Liver (tissue), 9 donors: ENCODE measurements around the gene KRTAP5-4. TPM values are rescaled to one million over a fixed set of nuclear protein-coding genes. Genes with fewer than 3 reads are reported as not detected.

ENCODE experiments used
- DNase-seq: peaks from one replicate; pipeline ENCODE4 v3.0.0-alpha.2; 2017; ENCODE audit warnings: low spot score
- H3K27ac ChIP-seq, 2 donors: one replicate each; pipeline ENCODE4 v1.7.0; 2013; ENCODE audit warnings: inconsistent platforms in 2 of 2, low read length in 2 of 2, control low read depth in 1 of 2, low read depth in 1 of 2, mild to moderate bottlenecking in 1 of 2
- H3K27me3 ChIP-seq, 4 donors: one replicate each; pipeline versions ENCODE4 v1.6.1 to v1.7.0; 2013; ENCODE audit warnings: low read length in 3 of 4, inconsistent platforms in 1 of 4, mild to moderate bottlenecking in 1 of 4, moderate library complexity in 1 of 4; ENCODE audit not compliant: control insufficient read depth in 4 of 4, insufficient read depth in 4 of 4
- H3K36me3 ChIP-seq, 4 donors: one replicate each; pipeline versions ENCODE4 v1.6.1 to v1.7.0; 2013; ENCODE audit warnings: low read length in 3 of 4, mild to moderate bottlenecking in 3 of 4, low read depth in 1 of 4, moderate library complexity in 1 of 4; ENCODE audit not compliant: control insufficient read depth in 4 of 4, insufficient read depth in 3 of 4
- H3K4me1 ChIP-seq, 4 donors: one replicate each; pipeline versions ENCODE4 v1.6.1 to v1.7.0; 2013; ENCODE audit warnings: low read length in 3 of 4, mild to moderate bottlenecking in 3 of 4, moderate library complexity in 1 of 4; ENCODE audit not compliant: control insufficient read depth in 4 of 4, insufficient read depth in 4 of 4
- H3K4me3 ChIP-seq, 3 donors: one replicate each; pipeline versions ENCODE4 v1.6.1 to v1.7.0; 2013; ENCODE audit warnings: low read length in 3 of 3, control low read depth in 1 of 3, low read depth in 1 of 3, mild to moderate bottlenecking in 1 of 3
- H3K9ac ChIP-seq, 2 donors: one replicate each; pipeline ENCODE4 v1.7.0; 2013; ENCODE audit warnings: low read length in 2 of 2, mild to moderate bottlenecking in 2 of 2, moderate library complexity in 2 of 2, control low read depth in 1 of 2, low read depth in 1 of 2
- H3K9me3 ChIP-seq, 4 donors: one replicate each; pipeline versions ENCODE4 v1.6.1 to v1.7.0; 2013; ENCODE audit warnings: low read length in 3 of 4; ENCODE audit not compliant: control insufficient read depth in 4 of 4
- EGR1 ChIP-seq, 2 donors: IDR thresholded peaks; 2 replicates each; pipeline ENCODE4 v1.6.1; 2016 to 2018; ENCODE audit warnings: antibody characterized with exemption in 2 of 2, low read depth in 2 of 2
- FOXA1 ChIP-seq: IDR thresholded peaks from 2 replicates; pipeline ENCODE4 v1.6.1; 2016; ENCODE audit warnings: antibody characterized with exemption
- FOXA2 ChIP-seq: IDR thresholded peaks from 2 replicates; pipeline ENCODE4 v1.6.1; 2016; ENCODE audit warnings: antibody characterized with exemption
- GABPA ChIP-seq, 2 donors: IDR thresholded peaks in 1 of 2; conservative IDR thresholded peaks in 1 of 2; 2 replicates each; pipeline ENCODE4 v1.6.1; 2016; ENCODE audit warnings: antibody characterized with exemption in 2 of 2, mild to moderate bottlenecking in 1 of 2, moderate library complexity in 1 of 2
- HNF4A ChIP-seq, 2 donors: conservative IDR thresholded peaks; 2 replicates each; pipeline ENCODE4 v1.6.1; 2016; ENCODE audit warnings: antibody characterized with exemption in 2 of 2, mild to moderate bottlenecking in 2 of 2
- HNF4G ChIP-seq: IDR thresholded peaks from 2 replicates; pipeline ENCODE4 v1.6.1; 2016; ENCODE audit warnings: antibody characterized with exemption
- JUND ChIP-seq, 2 donors: IDR thresholded peaks; 2 replicates each; pipeline ENCODE4 v1.6.1; 2016; ENCODE audit warnings: antibody characterized with exemption in 2 of 2
- NR2F2 ChIP-seq: IDR thresholded peaks from 2 replicates; pipeline ENCODE4 v1.6.1; 2016; ENCODE audit warnings: antibody characterized with exemption
- RAD21 ChIP-seq, 2 donors: IDR thresholded peaks; 2 replicates each; pipeline ENCODE4 v1.6.1; 2016; ENCODE audit warnings: antibody characterized with exemption in 2 of 2, mild to moderate bottlenecking in 2 of 2
- RXRA ChIP-seq, 2 donors: IDR thresholded peaks; 2 replicates each; pipeline ENCODE4 v1.6.1; 2017 to 2018; ENCODE audit warnings: antibody characterized with exemption in 2 of 2, mild to moderate bottlenecking in 1 of 2
- SP1 ChIP-seq: IDR thresholded peaks from 2 replicates; pipeline ENCODE4 v1.6.1; 2018; ENCODE audit warnings: antibody characterized with exemption, mild to moderate bottlenecking
- TAF1 ChIP-seq: conservative IDR thresholded peaks from 2 replicates; pipeline ENCODE4 v1.6.1; 2016; ENCODE audit warnings: antibody characterized with exemption, mild to moderate bottlenecking
- YY1 ChIP-seq: IDR thresholded peaks from 2 replicates; pipeline ENCODE4 v1.6.1; 2016; ENCODE audit warnings: antibody characterized with exemption, mild to moderate bottlenecking
- WGBS: extraction: QIAGEN DNeasy Blood & Tissue Kit; methylation state at CpG from one replicate; pipeline ENCODE4 v1.1.7; 2013; 5-methylcytosine and 5-hydroxymethylcytosine counted together
- polyA plus RNA-seq, 2 donors: library from polyadenylated mRNA; stranded (reverse) in 1 of 2; unstranded in 1 of 2; fragments of 200-250 nt in 1 of 2; fragments of >200 nt in 1 of 2; fragmentation: Nextera tagmentation in 1 of 2; extraction: Ambion mirVana in 1 of 2; gene quantifications; one replicate each; pipeline versions ENCODE4 v1.2.1 to v1.2.3, GENCODE V29; 2013 to 2015
- total RNA-seq, 2 donors: library from RNA; depleted of rRNA; stranded (reverse); fragments of >200 nt; gene quantifications; one replicate each; pipeline ENCODE4 v1.2.3, GENCODE V29; 2014
- TF ChIP-seq, protein P1 (sequence below): fragments of 150-350 bp; IDR thresholded peaks from 2 replicates; pipeline ENCODE4 v1.5.1; 2017; ENCODE audit warnings: improper control_type of control experiment, low read depth, low read length; ENCODE audit not compliant: missing input control
- TF ChIP-seq, protein P2 (sequence below): IDR thresholded peaks from 2 replicates; pipeline ENCODE4 v1.6.1; 2016; ENCODE audit warnings: antibody characterized with exemption
- TF ChIP-seq, protein P3 (sequence below): IDR thresholded peaks from 2 replicates; pipeline ENCODE4 v1.6.1; 2016; ENCODE audit warnings: antibody characterized with exemption
- TF ChIP-seq, protein P4 (sequence below): IDR thresholded peaks from 2 replicates; pipeline ENCODE4 v1.6.1; 2016; ENCODE audit warnings: antibody characterized with exemption, mild to moderate bottlenecking
- TF ChIP-seq, protein P5 (sequence below): IDR thresholded peaks from 2 replicates; pipeline ENCODE4 v1.6.1; 2016; ENCODE audit warnings: antibody characterized with exemption
- donor health status: healthy.
- donor health status: healthy.
- donor health status: healthy.
- donor health status: healthy.
- donor health status: healthy.

The KRTAP5-4 gene
- total and polyA plus RNA-seq, 4 donors = not detected

DNA sequence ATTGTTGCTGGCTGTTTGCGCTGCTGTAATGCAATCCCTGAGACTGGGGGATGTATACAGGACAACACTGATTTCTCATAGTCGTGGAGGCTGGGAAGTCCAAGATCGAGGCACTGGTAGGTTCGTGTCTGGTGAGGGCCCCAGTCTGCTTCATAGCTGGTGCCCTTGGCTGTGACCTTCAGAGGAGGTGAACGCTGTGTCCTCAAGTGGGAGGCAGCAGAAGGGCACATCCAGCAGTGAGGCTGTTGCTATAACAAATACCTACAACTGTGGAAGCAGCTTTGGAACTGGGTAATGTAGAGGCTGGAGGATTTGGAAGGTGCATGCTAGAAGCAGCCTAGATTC, 29.0 kb upstream of the KRTAP5-4 start:
- 77% methylated on average over 5 of the region's 5 CpGs for whole genome bisulfite sequencing
- DNase-seq = no peak

More for the DNA sequence above, 29.0 kb upstream of the KRTAP5-4 start:
- H3K36me3 ChIP-seq = no peaks in the 10 kb centered on the region
- no peak overlapping the region for H3K27ac ChIP-seq
- TF ChIP-seq, protein P1, sequence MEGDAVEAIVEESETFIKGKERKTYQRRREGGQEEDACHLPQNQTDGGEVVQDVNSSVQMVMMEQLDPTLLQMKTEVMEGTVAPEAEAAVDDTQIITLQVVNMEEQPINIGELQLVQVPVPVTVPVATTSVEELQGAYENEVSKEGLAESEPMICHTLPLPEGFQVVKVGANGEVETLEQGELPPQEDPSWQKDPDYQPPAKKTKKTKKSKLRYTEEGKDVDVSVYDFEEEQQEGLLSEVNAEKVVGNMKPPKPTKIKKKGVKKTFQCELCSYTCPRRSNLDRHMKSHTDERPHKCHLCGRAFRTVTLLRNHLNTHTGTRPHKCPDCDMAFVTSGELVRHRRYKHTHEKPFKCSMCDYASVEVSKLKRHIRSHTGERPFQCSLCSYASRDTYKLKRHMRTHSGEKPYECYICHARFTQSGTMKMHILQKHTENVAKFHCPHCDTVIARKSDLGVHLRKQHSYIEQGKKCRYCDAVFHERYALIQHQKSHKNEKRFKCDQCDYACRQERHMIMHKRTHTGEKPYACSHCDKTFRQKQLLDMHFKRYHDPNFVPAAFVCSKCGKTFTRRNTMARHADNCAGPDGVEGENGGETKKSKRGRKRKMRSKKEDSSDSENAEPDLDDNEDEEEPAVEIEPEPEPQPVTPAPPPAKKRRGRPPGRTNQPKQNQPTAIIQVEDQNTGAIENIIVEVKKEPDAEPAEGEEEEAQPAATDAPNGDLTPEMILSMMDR = no peak
- TF ChIP-seq RXRA (IDR thresholded peaks at IDR 0.05) (no peak), FOXA1 (no peak), TAF1 (no peak), JUND (IDR thresholded peaks at IDR 0.05) (no peak), RAD21 (IDR thresholded peaks at IDR 0.05) (no peak), HNF4A (conservative IDR thresholded peaks at IDR 0.05) (no peak), HNF4G (no peak), EGR1 (IDR thresholded peaks at IDR 0.05; ENCODE audit: low read depth in 2 of 2) (no peak), NR2F2 (no peak), GABPA (IDR thresholded peaks at IDR 0.05 in 1 of 2, conservative IDR thresholded peaks at IDR 0.05 in 1 of 2) (no peak), SP1 (no peak), YY1 (no peak), FOXA2 (no peak)
- TF ChIP-seq, protein P2, sequence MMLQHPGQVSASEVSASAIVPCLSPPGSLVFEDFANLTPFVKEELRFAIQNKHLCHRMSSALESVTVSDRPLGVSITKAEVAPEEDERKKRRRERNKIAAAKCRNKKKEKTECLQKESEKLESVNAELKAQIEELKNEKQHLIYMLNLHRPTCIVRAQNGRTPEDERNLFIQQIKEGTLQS = no peak
- TF ChIP-seq, protein P3, sequence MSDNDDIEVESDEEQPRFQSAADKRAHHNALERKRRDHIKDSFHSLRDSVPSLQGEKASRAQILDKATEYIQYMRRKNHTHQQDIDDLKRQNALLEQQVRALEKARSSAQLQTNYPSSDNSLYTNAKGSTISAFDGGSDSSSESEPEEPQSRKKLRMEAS = no peak
- TF ChIP-seq, protein P4, sequence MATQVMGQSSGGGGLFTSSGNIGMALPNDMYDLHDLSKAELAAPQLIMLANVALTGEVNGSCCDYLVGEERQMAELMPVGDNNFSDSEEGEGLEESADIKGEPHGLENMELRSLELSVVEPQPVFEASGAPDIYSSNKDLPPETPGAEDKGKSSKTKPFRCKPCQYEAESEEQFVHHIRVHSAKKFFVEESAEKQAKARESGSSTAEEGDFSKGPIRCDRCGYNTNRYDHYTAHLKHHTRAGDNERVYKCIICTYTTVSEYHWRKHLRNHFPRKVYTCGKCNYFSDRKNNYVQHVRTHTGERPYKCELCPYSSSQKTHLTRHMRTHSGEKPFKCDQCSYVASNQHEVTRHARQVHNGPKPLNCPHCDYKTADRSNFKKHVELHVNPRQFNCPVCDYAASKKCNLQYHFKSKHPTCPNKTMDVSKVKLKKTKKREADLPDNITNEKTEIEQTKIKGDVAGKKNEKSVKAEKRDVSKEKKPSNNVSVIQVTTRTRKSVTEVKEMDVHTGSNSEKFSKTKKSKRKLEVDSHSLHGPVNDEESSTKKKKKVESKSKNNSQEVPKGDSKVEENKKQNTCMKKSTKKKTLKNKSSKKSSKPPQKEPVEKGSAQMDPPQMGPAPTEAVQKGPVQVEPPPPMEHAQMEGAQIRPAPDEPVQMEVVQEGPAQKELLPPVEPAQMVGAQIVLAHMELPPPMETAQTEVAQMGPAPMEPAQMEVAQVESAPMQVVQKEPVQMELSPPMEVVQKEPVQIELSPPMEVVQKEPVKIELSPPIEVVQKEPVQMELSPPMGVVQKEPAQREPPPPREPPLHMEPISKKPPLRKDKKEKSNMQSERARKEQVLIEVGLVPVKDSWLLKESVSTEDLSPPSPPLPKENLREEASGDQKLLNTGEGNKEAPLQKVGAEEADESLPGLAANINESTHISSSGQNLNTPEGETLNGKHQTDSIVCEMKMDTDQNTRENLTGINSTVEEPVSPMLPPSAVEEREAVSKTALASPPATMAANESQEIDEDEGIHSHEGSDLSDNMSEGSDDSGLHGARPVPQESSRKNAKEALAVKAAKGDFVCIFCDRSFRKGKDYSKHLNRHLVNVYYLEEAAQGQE = no peak
- TF ChIP-seq, protein P5, sequence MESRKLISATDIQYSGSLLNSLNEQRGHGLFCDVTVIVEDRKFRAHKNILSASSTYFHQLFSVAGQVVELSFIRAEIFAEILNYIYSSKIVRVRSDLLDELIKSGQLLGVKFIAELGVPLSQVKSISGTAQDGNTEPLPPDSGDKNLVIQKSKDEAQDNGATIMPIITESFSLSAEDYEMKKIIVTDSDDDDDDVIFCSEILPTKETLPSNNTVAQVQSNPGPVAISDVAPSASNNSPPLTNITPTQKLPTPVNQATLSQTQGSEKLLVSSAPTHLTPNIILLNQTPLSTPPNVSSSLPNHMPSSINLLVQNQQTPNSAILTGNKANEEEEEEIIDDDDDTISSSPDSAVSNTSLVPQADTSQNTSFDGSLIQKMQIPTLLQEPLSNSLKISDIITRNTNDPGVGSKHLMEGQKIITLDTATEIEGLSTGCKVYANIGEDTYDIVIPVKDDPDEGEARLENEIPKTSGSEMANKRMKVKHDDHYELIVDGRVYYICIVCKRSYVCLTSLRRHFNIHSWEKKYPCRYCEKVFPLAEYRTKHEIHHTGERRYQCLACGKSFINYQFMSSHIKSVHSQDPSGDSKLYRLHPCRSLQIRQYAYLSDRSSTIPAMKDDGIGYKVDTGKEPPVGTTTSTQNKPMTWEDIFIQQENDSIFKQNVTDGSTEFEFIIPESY = no peak
- H3K9me3 ChIP-seq = no peaks in the 10 kb centered on the region
- H3K9ac ChIP-seq = no peak overlapping the region
- no peak overlapping the region for H3K4me3 ChIP-seq
- peaks cover 22 to 43% (median 35%) of the 10 kb centered on the region in 4 donors for H3K4me1 ChIP-seq
- no peaks in the 10 kb centered on the region for H3K27me3 ChIP-seq
